Bronchial epithelial cell (primary cell): ENCODE results near the gene ANKH. TPM values are rescaled to one million over a fixed set of nuclear protein-coding genes. Genes with fewer than 3 reads are reported as not detected.

Source experiments
- DNase-seq: peaks from one replicate; pipeline ENCODE4 v3.0.0-alpha.2; 2010; ENCODE audit warnings: low read depth
- FAIRE-seq: peaks from 2 replicates; lab custom pipeline; 2011; peaks lifted over from hg19 to GRCh38; lab: Jason Lieb, UNC
- H3K27me3 ChIP-seq: 2 replicates; pipeline ENCODE4 v1.5.1; 2011; ENCODE audit warnings: low read length; ENCODE audit not compliant: control insufficient read depth, insufficient read depth
- H3K36me3 ChIP-seq: 2 replicates; pipeline ENCODE4 v1.5.1; 2011; ENCODE audit warnings: low read length; ENCODE audit not compliant: control insufficient read depth, insufficient read depth
- H3K4me3 ChIP-seq: 2 replicates; pipeline ENCODE4 v1.5.1; 2011; ENCODE audit warnings: mild to moderate bottlenecking, low read depth, low read length, control low read depth
- CTCF ChIP-seq: IDR thresholded peaks from 2 replicates; pipeline ENCODE4 v1.5.1; 2011; ENCODE audit warnings: mild to moderate bottlenecking, moderate library complexity, low read length, control low read depth, inconsistent platforms; ENCODE audit not compliant: insufficient read depth, severe bottlenecking
- total RNA-seq: library from RNA; depleted of rRNA; stranded (reverse); fragments of >200 nt; gene quantifications from 2 replicates; pipeline ENCODE4 v1.2.1, GENCODE V29; 2014

Gene ANKH
- total RNA-seq, 1 donor from 2014 or later = 12.9 TPM

DNA sequence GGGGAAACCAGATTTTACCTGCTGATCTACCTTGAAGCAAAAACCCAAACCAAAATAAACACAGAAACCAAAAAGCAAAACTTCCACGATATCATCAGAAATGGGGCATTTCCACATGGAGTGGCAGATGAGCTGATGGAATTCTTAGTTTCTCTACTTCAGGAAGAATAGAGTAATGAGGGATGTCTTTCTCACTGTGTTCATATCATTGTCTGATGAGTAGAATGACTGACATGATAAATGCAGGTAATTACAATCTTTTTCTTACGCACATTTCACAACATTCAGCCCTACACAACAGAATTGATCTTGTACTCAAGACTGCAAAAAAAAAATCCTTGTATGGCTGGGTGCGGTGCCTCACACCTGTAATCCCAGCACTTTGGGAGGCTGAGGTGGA, 23.2 kb upstream of the ANKH start:
- no peak for FAIRE-seq
- no peaks in the 10 kb centered on the region for H3K36me3 ChIP-seq
- DNase-seq = no peak
- H3K27me3 ChIP-seq = no peaks in the 10 kb centered on the region
- no peak overlapping the region for H3K4me3 ChIP-seq
- no peak for TF ChIP-seq CTCF

DNA sequence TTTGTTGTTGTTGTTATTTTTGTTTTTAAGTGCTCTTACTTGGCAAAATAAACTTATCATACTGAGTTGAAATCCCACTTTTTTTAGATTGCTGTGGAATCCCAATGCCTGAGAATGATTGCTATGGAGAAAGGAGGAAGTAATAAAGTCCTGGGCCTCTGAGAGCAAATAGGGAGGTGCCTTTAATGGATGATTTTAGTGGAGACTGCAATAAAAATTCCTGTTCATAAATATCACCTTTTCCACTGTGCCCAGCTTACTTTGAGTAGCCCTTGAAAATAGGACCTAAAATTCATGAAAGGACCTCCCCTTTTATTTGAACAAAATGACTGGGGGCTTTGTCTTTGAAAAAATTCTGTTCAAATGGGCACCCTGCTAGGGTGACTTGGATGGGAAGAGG, 21.8 kb upstream of the ANKH start:
- H3K4me3 ChIP-seq = no peak overlapping the region
- FAIRE-seq (no peak), DNase-seq (no peak)
- TF ChIP-seq CTCF = no peak
- H3K36me3 ChIP-seq = no peaks in the 10 kb centered on the region
- no peaks in the 10 kb centered on the region for H3K27me3 ChIP-seq

DNA sequence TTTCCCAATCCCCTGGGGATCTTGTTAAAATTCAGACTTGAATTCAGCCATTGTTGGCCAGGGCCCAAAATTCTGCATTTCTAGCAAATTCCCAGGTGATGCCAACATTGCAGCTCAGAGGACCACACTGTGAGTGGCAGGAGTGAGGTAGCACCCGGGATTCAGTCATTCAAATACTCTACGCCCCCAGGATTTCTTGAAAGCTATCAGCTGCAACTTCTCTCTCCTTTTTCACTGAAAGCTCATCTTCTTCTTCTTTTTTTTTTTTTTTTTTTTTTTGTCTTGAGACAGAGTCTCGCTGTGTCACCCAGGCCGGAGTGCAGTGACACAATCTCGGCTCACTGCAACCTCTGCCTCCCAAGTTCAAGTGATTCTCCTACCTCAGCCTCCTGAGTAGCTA, 19.3 kb upstream of the ANKH start:
- TF ChIP-seq CTCF = no peak
- FAIRE-seq = no peak
- Histone ChIP-seq H3K27me3 (no peaks in the 10 kb centered on the region), H3K36me3 (no peaks in the 10 kb centered on the region), H3K4me3 (no peak overlapping the region)
- DNase-seq = no peak

- no peak for TF ChIP-seq CTCF
- DNase-seq = no peak
- no peak for FAIRE-seq
- no peaks in the 10 kb centered on the region for H3K36me3 ChIP-seq
- H3K27me3 ChIP-seq = no peaks in the 10 kb centered on the region
- H3K4me3 ChIP-seq = no peak overlapping the region
Measured at GRCh38 chr5:14884062-14884612, 12.6 kb upstream of the ANKH start.

GRCh38 chr5:14882658-14883580, 11.3 kb upstream of the ANKH start:
- no peak overlapping the region for H3K4me3 ChIP-seq
- H3K27me3 ChIP-seq = no peaks in the 10 kb centered on the region
- FAIRE-seq (no peak), DNase-seq (no peak)
- H3K36me3 ChIP-seq = no peaks in the 10 kb centered on the region
- no peak for TF ChIP-seq CTCF
